ENCODE data around the gene IQGAP3.

Gene IQGAP3

GRCh38 chr1:156543066-156543465, 29.3 kb downstream of the IQGAP3 start:
- H3K36me3 ChIP-seq (replicated peaks; ENCODE audit: low read depth, low read length): no peaks in the 10 kb centered on the region
- H3K4me3 ChIP-seq (ENCODE audit: low read length): no peak overlapping the region
- no peaks in the 10 kb centered on the region for H4K20me1 ChIP-seq (ENCODE audit: insufficient read depth, low read length)
- H3K79me2 ChIP-seq (ENCODE audit: low read length): no peaks in the 10 kb centered on the region
- H3K27ac ChIP-seq (ENCODE audit: low read length): no peak overlapping the region
- H3K9ac ChIP-seq (ENCODE audit: low read length): no peak overlapping the region
- H3K4me1 ChIP-seq (ENCODE audit: low read length): no peaks in the 10 kb centered on the region
- H2AFZ ChIP-seq (ENCODE audit: low read depth, low read length): no peak overlapping the region
- no peaks in the 10 kb centered on the region for H3K27me3 ChIP-seq (ENCODE audit: low read depth, low read length)
- no peak for TF ChIP-seq EZH2phosphoT487 (IDR thresholded peaks at IDR 0.05; ENCODE audit: low read depth)
- TF ChIP-seq CTCF (IDR thresholded peaks at IDR 0.05; ENCODE audit: low read depth, low read length): no peak
- H3K4me2 ChIP-seq (ENCODE audit: low read length): no peak overlapping the region
- H3K9me3 ChIP-seq (ENCODE audit: insufficient read depth, low read length): no peaks in the 10 kb centered on the region

GRCh38 chr1:156540955-156541354, 31.4 kb downstream of the IQGAP3 start:
- Histone ChIP-seq H3K4me1 (ENCODE audit: low read length) (no peaks in the 10 kb centered on the region), H3K4me3 (ENCODE audit: low read length) (no peak overlapping the region), H3K9me3 (ENCODE audit: insufficient read depth, low read length) (no peaks in the 10 kb centered on the region), H3K9ac (ENCODE audit: low read length) (no peak overlapping the region), H3K27ac (ENCODE audit: low read length) (no peak overlapping the region), H4K20me1 (ENCODE audit: insufficient read depth, low read length) (no peaks in the 10 kb centered on the region), H3K27me3 (ENCODE audit: low read depth, low read length) (no peaks in the 10 kb centered on the region), H3K4me2 (ENCODE audit: low read length) (no peak overlapping the region), H2AFZ (ENCODE audit: low read depth, low read length) (no peak overlapping the region), H3K36me3 (replicated peaks; ENCODE audit: low read depth, low read length) (no peaks in the 10 kb centered on the region), H3K79me2 (ENCODE audit: low read length) (no peaks in the 10 kb centered on the region)
- TF ChIP-seq CTCF (IDR thresholded peaks at IDR 0.05; ENCODE audit: low read depth, low read length) (no peak), EZH2phosphoT487 (IDR thresholded peaks at IDR 0.05; ENCODE audit: low read depth) (no peak)

GRCh38 chr1:156539818-156540355, 32.5 kb downstream of the IQGAP3 start:
- no peaks in the 10 kb centered on the region for H3K9me3 ChIP-seq (ENCODE audit: insufficient read depth, low read length)
- no peaks in the 10 kb centered on the region for H3K4me1 ChIP-seq (ENCODE audit: low read length)
- no peak for TF ChIP-seq CTCF (IDR thresholded peaks at IDR 0.05; ENCODE audit: low read depth, low read length)
- no peak for TF ChIP-seq EZH2phosphoT487 (IDR thresholded peaks at IDR 0.05; ENCODE audit: low read depth)
- no peaks in the 10 kb centered on the region for H3K79me2 ChIP-seq (ENCODE audit: low read length)
- no peak overlapping the region for H2AFZ ChIP-seq (ENCODE audit: low read depth, low read length)
- no peak overlapping the region for H3K27ac ChIP-seq (ENCODE audit: low read length)
- H3K36me3 ChIP-seq (replicated peaks; ENCODE audit: low read depth, low read length): no peaks in the 10 kb centered on the region
- no peaks in the 10 kb centered on the region for H3K27me3 ChIP-seq (ENCODE audit: low read depth, low read length)
- H3K4me3 ChIP-seq (ENCODE audit: low read length): no peak overlapping the region
- H3K9ac ChIP-seq (ENCODE audit: low read length): no peak overlapping the region
- no peak overlapping the region for H3K4me2 ChIP-seq (ENCODE audit: low read length)
- no peaks in the 10 kb centered on the region for H4K20me1 ChIP-seq (ENCODE audit: insufficient read depth, low read length)

GRCh38 chr1:156538711-156539440, 33.5 kb downstream of the IQGAP3 start:
- no peaks in the 10 kb centered on the region for H3K27me3 ChIP-seq (ENCODE audit: low read depth, low read length)
- no peak overlapping the region for H3K4me2 ChIP-seq (ENCODE audit: low read length)
- no peak overlapping the region for H3K9ac ChIP-seq (ENCODE audit: low read length)
- no peaks in the 10 kb centered on the region for H3K36me3 ChIP-seq (replicated peaks; ENCODE audit: low read depth, low read length)
- no peaks in the 10 kb centered on the region for H3K9me3 ChIP-seq (ENCODE audit: insufficient read depth, low read length)
- no peak overlapping the region for H3K27ac ChIP-seq (ENCODE audit: low read length)
- H2AFZ ChIP-seq (ENCODE audit: low read depth, low read length): no peak overlapping the region
- H3K4me1 ChIP-seq (ENCODE audit: low read length): no peaks in the 10 kb centered on the region
- H3K79me2 ChIP-seq (ENCODE audit: low read length): no peaks in the 10 kb centered on the region
- no peak overlapping the region for H3K4me3 ChIP-seq (ENCODE audit: low read length)
- TF ChIP-seq CTCF (IDR thresholded peaks at IDR 0.05; ENCODE audit: low read depth, low read length) (no peak), EZH2phosphoT487 (IDR thresholded peaks at IDR 0.05; ENCODE audit: low read depth) (no peak)
- H4K20me1 ChIP-seq (ENCODE audit: insufficient read depth, low read length): no peaks in the 10 kb centered on the region
